ENCODE results near the gene TMEM11.

TMEM11 gene

DNA sequence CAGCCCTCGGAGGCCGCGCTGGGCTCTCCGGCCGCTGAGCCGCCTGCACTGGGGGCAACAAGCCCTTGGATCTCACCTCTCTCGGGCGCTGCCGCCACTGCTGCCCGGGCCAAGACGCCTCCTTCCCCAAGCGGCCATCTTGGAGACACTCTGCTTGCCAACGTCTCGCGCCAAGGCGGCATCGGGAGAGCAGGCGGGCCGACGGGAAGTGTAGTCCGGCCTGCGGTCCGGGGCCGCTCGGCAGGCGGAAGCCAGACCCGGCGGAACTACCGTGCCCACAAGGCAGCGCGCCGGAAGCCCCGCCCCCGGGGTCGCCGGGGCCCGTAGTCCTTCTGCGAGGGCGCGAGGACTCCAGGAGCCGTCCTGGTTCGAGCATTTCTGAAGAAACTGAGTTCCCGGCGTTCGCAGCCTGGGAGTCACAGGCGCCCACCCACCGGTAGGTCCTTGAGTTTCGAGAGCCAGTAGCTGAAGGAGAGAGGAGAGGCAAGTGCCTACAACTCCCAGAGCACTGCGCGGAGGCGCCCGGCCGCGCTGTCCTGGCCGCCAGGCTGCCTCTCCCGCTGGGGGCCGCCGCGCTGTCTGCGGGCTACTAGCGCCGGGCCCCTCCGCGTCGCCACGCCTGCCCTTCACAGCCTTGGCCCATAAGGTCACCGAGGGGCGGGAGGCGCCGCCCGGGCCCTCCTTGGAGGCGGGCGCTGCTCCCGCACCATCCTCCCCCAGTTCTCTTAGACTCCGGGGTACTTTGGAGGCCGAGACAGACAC is at the start of gene TMEM11:
Gene TMEM11 (minus strand): TSS at position 147 of the 762 bp plus-strand sequence. CDS start 9 bp downstream, at position 138.
- DNase-seq, result peak; percentile 93

GRCh38 chr17:21263376-21263775 is 49.4 kb upstream of the TMEM11 start:
- no peak for DNase-seq

GRCh38 chr17:21262259-21262993 is 48.5 kb upstream of the TMEM11 start:
- no peak for DNase-seq

GRCh38 chr17:21258593-21258992 is 44.6 kb upstream of the TMEM11 start:
- no peak for DNase-seq

DNA sequence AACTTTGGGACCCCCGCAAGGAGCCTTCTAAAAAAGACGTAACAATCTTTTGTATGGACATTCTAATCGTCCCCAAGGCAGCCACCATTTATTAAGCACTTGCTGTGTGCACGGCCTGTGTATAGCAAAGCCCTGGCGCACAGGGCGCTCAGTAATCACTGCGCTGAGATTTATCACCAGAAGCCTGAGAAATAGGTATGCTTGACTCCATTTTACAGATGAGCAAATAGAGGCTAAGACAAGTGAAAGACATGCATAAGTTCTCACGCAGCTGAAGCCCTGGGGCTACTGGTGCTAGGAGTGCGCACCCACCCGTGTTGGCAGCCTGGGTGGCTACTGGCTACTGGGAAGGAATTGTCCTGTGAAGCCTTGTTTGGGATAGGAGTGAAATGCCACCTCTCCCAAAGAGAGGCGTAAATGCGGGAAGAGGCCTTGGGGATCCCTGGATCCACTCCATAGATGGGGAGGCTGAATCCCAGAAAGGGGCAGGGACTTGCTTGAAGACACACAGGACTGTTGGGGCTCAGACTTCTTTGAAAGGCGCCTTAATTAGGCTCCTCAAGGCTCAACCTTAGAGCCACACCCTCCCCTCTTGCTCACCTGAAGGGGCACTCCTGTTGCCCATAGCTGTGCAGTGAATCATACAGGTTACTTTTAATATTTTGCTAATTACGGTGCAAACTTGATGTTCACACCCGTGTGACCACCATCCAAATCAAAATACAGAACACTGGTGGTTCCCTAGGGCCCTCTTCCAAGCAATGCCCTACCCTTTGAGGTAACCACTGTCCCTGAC is 39.9 kb upstream of the TMEM11 start:
- DNase-seq, result no peak

GRCh38 chr17:21252796-21253645 is 39.1 kb upstream of the TMEM11 start, which contains the start of gene NATD1:
TSS of gene NATD1 (minus strand) at chr17:21253410. CDS start at chr17:21253264, 146 bp downstream.
- DNase-seq, result peak; percentile 56

- DNase-seq, result no peak
Measured at GRCh38 chr17:21252289-21252795, 38.4 kb upstream of the TMEM11 start.

- DNase-seq, result no peak
Measured at GRCh38 chr17:21251337-21252010, 37.5 kb upstream of the TMEM11 start.

DNA sequence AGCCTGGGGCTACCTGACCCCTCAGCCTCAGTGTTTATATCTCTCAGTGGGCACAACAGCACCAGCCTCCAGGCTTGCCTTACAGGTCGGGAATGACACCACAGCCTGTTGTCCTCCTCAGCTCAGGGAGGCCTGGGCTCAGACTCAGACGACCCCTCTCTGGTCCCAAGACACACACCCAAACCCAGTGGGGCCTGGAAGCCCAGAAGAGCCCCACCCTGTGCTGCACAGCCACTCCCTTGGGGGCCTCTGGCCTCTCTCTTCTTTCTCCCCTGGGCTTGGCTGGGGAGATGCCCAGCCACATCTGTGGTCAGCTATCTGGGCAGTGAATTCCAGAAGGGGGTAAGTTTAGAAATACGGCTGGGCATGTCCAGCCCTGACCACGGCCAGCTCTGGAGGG is 36.9 kb upstream of the TMEM11 start:
- no peak for DNase-seq

DNA sequence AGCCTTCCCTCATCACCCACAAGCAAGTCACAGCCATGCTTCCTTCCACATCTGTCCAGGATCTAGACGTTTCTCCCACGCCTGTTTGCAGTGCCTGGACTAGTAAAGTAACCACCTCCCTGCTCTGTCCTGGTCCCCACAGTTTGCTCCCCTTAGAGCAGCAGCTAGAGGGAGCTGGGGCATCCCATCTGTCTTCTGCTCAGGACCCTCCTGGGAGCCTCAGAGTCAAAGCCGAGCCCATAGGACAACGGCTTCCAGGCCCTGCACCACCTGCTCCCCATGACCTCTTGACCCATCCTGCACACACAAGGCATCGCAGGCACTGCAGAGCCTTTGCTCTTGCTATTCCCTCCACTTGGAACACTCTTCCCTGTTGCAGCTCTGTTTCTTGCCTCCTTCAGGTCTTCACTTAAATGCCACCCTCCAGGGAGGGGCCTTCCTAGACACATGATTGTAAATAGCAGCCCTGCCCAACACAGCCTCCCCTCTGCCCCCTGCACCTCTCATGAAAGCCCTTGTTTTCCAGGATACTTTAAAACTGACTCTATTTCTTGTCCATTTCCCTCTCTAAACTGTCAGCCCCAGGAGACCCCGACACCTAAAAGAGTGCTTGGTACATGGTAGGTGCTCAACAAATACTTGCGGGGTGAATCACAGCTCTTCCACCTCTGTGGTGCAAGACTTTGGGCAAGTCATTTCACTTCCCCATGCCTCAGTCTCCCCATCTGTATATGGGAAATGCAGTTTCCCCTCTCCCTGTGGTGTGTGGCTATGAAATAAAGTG is 36.2 kb upstream of the TMEM11 start:
- no peak for DNase-seq

- no peak for DNase-seq
Measured at GRCh38 chr17:21249086-21249795, 35.3 kb upstream of the TMEM11 start.

- no peak for DNase-seq
Measured at GRCh38 chr17:21248500-21248899, 34.5 kb upstream of the TMEM11 start.

- no peak for DNase-seq
Measured at GRCh38 chr17:21247552-21248258, 33.7 kb upstream of the TMEM11 start.

DNA sequence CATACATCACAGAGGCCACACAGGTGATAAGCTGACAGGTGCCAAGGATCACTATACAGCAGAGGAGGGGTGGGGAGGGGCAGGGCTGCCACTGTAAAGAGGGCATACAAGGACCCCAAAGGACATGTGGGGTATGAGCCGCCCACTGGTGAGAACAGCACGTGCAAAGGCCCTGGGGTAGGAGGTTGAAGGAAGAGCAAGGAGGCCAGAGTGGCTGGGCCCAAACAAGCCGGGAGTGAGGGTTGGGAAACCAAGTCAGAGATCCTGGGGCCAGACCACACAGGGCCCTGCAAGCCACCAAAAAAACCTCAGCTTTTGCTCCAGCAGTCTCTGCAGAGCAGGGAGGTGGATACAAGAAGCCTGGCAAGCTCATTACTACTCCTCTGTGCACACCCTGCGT is 32.7 kb upstream of the TMEM11 start:
- no peak for DNase-seq

DNA sequence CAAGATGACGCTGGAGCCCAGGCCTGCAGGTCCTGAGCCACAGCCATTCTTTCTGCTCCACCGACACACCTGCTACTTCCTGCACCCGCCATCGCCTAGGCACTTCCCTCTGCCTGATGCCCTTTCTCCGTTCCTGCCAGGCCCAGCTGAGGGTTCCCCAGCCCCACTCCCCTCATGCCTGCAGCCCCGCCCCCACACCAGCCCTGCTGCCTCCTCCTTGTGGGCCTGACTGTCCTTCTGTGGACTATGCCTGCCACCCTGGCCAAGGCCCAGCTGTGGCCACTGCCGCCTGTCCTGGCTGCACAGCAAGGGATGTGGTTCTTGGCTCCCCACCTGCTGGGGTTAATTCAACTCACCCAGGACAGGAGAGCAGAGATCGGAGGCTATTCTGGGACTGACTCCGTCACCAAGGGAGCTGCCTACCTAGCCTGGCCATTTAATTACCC is 31.7 kb upstream of the TMEM11 start:
- no peak for DNase-seq

DNA sequence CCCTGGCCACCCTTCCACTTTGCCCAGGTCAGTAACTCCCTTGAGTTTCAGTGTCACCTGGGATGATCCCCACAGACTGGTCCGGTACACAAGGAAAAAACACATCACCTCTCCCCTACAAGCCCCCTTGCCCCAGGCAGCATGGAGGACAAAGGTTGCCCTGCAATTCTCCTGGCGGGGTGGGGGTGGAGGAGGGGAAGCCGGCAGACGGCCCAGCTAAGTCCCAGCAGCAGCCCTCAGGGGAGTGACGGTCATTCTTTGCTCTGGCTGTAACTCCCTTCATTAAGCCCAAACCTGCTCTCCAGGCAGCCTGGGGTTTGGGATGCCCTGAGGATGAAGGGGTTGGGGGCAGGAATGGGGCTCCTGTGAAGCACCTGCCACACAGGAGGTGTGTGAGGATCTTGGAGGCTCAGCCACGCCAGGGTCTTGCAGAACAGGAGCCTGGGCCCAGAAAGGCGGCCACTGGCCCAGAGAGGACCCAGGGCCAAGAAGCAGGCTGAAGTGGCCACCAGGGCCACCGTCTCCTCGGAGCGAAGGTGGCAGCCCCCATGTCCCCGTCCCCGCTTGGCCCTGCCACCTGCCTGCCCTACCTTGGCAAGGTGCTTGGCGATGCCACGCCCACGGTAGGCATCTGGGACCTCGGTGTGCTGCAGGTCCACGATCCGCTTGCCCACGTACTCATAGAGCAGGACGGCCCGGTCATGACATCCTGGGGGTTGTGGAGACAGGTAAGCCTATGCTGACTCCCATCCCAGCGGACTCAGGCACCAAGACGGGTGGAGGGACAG is 29.7 kb upstream of the TMEM11 start:
- no peak for DNase-seq

DNA sequence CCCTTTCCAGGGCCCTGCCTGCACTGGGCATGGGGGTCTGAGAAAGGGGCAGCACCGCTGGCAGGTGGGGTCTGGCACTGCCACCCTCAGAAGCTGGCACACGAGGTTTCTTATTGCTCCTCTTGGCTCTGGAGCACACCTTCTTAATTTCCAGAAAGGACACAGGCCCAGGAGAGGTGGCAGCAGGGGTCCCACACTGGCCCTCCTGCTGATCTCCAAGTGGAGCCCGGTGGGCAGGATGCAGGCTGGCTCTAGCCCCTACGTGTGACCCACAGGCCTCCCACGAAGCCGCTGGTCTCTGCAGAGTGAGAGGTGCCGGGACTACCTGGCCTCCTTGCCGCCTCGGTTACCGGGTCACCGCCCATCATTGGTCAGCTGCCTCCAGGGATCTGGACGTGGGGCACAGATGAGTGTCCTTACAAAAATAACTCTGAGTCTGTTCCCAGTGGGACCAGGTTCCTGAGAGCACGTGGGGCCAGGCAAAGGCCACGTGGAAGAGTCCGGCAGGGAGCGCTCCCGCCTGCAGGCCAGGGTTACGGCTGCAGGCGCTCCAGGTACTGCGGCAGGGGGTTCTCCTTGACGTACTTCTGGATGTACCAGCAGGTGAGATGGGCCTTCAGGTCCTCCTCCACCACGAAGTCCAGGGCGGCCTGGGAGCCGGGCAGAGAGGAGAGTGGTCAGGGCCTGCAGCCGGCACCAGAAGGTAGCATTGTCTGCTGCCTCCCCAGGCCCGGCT is 29.0 kb upstream of the TMEM11 start:
- no peak for DNase-seq
